Forelimb muscle (tissue), 1 donor: ENCODE results near the gene TMEM181. TPM values are rescaled to one million over a fixed set of nuclear protein-coding genes. Genes with fewer than 3 reads are reported as not detected.
"Not testable (repeated sequence)": the region's sequence is repeated elsewhere in the genome, so short reads cannot be mapped to it uniquely, and the experiment has no call there.

Experiments used
- DNase-seq: peaks from one replicate; pipeline ENCODE4 v3.0.0-alpha.2; 2013; ENCODE audit warnings: low read depth
- polyA plus RNA-seq: library from polyadenylated mRNA; unstranded; fragments of 120-200 nt; gene quantifications from one replicate; pipeline ENCODE4 v1.2.1, GENCODE V29; 2013; ENCODE audit not compliant: insufficient read length

The TMEM181 gene
- polyA plus RNA-seq = 16.1 TPM

GRCh38 chr6:158559895-158560835 is at the start of gene TMEM181:
Gene TMEM181, plus strand, starts transcription at chr6:158560091. Its CDS starts 134 bp downstream, at chr6:158560225.
- peak; percentile 67 for DNase-seq

GRCh38 chr6:158512809-158513208 is 47.1 kb upstream of the TMEM181 start:
- DNase-seq = no peak

- DNase-seq = no peak
Measured at GRCh38 chr6:158514176-158514575, 45.7 kb upstream of the TMEM181 start.

- no peak for DNase-seq
Measured at GRCh38 chr6:158514991-158515390, 44.9 kb upstream of the TMEM181 start.

- no peak for DNase-seq
Measured at GRCh38 chr6:158516098-158516497, 43.8 kb upstream of the TMEM181 start.

- DNase-seq = no peak
Measured at GRCh38 chr6:158517038-158517437, 42.9 kb upstream of the TMEM181 start.

GRCh38 chr6:158517581-158517980 is 42.3 kb upstream of the TMEM181 start:
- DNase-seq = no peak

- DNase-seq = no peak
Measured at GRCh38 chr6:158518191-158519127, 41.4 kb upstream of the TMEM181 start.

GRCh38 chr6:158519300-158519699 is 40.6 kb upstream of the TMEM181 start:
- no peak for DNase-seq

GRCh38 chr6:158519761-158520160 is 40.1 kb upstream of the TMEM181 start:
- DNase-seq = no peak

- not testable (repeated sequence) for DNase-seq
Measured at GRCh38 chr6:158520975-158521374, 38.9 kb upstream of the TMEM181 start.

- no peak for DNase-seq
Measured at GRCh38 chr6:158521759-158522158, 38.1 kb upstream of the TMEM181 start.

GRCh38 chr6:158522616-158523015 is 37.3 kb upstream of the TMEM181 start:
- no peak for DNase-seq

GRCh38 chr6:158524311-158524710 is 35.6 kb upstream of the TMEM181 start:
- no peak for DNase-seq

- not testable (repeated sequence) for DNase-seq
Measured at GRCh38 chr6:158527858-158528257, 32.0 kb upstream of the TMEM181 start.

GRCh38 chr6:158528826-158529225 is 31.1 kb upstream of the TMEM181 start:
- DNase-seq = no peak

GRCh38 chr6:158529629-158530028 is 30.3 kb upstream of the TMEM181 start:
- DNase-seq = no peak

- DNase-seq = no peak
Measured at GRCh38 chr6:158531566-158531965, 28.3 kb upstream of the TMEM181 start.

GRCh38 chr6:158531970-158532369 is 27.9 kb upstream of the TMEM181 start:
- no peak for DNase-seq

- DNase-seq = no peak
Measured at GRCh38 chr6:158536084-158536890, 23.6 kb upstream of the TMEM181 start.
